Measurements from ENCODE around the gene PAX7. TPM values are rescaled to one million over a fixed set of nuclear protein-coding genes. Genes with fewer than 3 reads are reported as not detected.

PAX7 gene
- total and polyA plus RNA-seq, 9 donors = not detected

DNA sequence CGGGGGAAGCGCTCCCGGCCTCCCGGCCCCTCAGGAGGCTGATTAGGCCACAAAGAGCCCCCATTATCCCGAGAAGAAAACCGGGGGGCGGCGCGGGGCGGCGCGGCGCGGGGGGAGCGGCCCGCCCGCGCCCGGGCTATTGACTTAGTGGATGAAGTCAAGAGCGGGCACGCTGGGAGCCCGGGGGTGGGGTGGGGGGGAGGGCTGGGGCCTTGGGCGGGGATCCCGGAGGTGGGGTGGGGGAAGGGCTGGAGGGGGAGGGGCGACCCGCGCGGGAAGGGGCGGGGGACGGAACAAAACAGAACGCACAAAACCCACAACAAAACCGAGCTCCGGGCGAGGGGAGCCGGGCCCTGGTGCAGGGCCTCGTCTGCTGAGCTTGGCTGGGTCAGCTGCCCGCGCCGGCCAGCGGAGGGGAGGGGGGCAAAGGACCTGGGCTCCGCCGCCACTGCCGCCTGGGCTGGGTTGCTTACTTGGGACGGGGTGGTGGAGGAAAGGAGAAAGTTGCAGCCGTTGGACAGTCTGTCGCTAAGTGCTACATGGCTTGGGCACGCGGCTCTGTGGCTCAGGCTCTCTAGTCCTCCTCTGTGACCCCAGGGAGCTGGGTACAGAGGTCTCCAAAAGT lies 16.3 kb downstream of the PAX7 start:
- Histone ChIP-seq H3K9me3 (no peaks in the 10 kb centered on the region), H3K27me3 (no peaks in the 10 kb centered on the region), H3K4me1 (ENCODE audit: insufficient read depth) (peaks cover 1% of the 10 kb centered on the region), H3K36me3 (no peaks in the 10 kb centered on the region), H3K4me3 (no peak overlapping the region), H3K27ac (no peak overlapping the region)
- intact Hi-C loops (cut with DNase I) = no loop called here
- TF ChIP-seq EP300 (IDR thresholded peaks at IDR 0.05) = no peak
- TF ChIP-seq POLR2A (IDR thresholded peaks at IDR 0.05) = no peak
- TF ChIP-seq CTCF (IDR thresholded peaks at IDR 0.05) = no peak
- DNase-seq = no peak
- WGBS, 3 donors = 1 to 3% (median 1%) methylated on average over 29 to 48 of the region's 48 CpGs

DNA sequence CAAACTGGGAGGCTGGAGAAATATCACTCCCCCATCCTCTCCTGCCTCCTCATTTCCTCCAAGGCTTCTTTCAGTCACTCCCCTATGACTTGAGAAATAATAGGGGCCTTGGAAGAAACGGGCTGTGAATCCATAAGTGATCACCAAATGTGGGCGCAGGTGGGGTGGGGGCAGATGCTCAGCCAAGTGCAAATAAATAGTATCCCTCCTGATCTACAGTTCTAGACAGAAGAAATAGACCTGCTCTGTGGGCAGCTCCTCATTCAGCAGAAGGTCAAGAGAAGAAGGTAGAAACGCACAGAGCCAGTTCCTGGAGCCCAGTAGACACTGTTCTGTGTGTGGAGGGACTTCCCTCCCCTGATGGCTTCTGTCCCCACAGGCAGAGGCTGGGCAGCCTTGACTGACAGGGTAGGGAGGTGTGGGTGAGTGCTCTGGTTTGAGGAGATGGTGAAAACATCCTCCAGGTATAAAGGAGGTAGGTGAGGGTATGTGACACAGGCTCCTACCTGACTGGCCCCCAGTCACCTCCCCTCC lies 17.1 kb downstream of the PAX7 start:
- 14 to 23% (median 18%) methylated on average over 3 of the region's 3 CpGs for WGBS, 3 donors
- Histone ChIP-seq H3K36me3 (no peaks in the 10 kb centered on the region), H3K27ac (no peak overlapping the region), H3K27me3 (no peaks in the 10 kb centered on the region), H3K4me1 (ENCODE audit: insufficient read depth) (peaks cover 1% of the 10 kb centered on the region), H3K9me3 (no peaks in the 10 kb centered on the region), H3K4me3 (no peak overlapping the region)
- intact Hi-C loops (cut with DNase I) = no loop called here
- no peak for DNase-seq
- TF ChIP-seq POLR2A (IDR thresholded peaks at IDR 0.05) (no peak), CTCF (IDR thresholded peaks at IDR 0.05) (no peak)

- 25 to 40% (median 28%) methylated on average over 5 of the region's 5 CpGs for WGBS, 3 donors
- Histone ChIP-seq H3K27ac (no peak overlapping the region), H3K9me3 (no peaks in the 10 kb centered on the region), H3K27me3 (no peaks in the 10 kb centered on the region), H3K36me3 (no peaks in the 10 kb centered on the region), H3K4me1 (ENCODE audit: insufficient read depth) (peaks cover 1% of the 10 kb centered on the region), H3K4me3 (no peak overlapping the region)
- TF ChIP-seq POLR2A (IDR thresholded peaks at IDR 0.05) (no peak), EP300 (IDR thresholded peaks at IDR 0.05) (no peak), CTCF (IDR thresholded peaks at IDR 0.05) (no peak)
- intact Hi-C loops (cut with DNase I) = no loop called here
- DNase-seq = no peak
Measured at GRCh38 chr1:18649693-18650370, 19.2 kb downstream of the PAX7 start.

DNA sequence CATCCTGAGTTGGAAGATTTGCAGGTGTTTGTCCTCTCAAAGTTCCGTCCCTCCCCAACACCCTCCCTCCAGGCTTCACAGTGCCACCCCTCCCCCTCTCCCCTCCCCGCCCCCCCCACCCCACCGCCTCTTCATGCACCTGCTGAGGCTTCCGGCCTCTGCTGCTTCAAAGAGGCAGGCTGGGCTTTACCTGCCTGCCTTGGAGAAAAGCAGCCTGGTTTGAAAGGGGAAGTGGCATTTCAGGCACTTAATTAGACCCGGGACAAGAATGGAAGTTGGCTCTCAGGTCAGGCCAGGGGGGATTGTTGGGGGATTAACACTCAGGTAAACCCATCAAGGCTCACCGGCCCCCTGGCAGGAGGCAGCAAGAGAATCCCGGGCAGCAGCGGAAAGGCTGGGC lies 21.1 kb downstream of the PAX7 start:
- H3K9me3 ChIP-seq = no peaks in the 10 kb centered on the region
- H3K36me3 ChIP-seq = no peaks in the 10 kb centered on the region
- no peak for TF ChIP-seq EP300 (IDR thresholded peaks at IDR 0.05)
- TF ChIP-seq CTCF (IDR thresholded peaks at IDR 0.05) = no peak
- no peak for TF ChIP-seq POLR2A (IDR thresholded peaks at IDR 0.05)
- H3K27me3 ChIP-seq = no peaks in the 10 kb centered on the region
- no peak for DNase-seq
- no peak overlapping the region for H3K27ac ChIP-seq
- intact Hi-C loops (cut with DNase I) = no loop called here
- H3K4me3 ChIP-seq = no peak overlapping the region
- 1 to 3% (median 1%) methylated on average over 8 of the region's 8 CpGs for WGBS, 3 donors
- peaks cover 1% of the 10 kb centered on the region for H3K4me1 ChIP-seq (ENCODE audit: insufficient read depth)
